HG03135 (cell line): Measurements from ENCODE around the gene MYO6.
A peak's percentile ranks its signal among the peaks of the same experiment; 100 is the strongest.

ENCODE experiments used
- ATAC-seq: cut with Tn5 transposase; IDR thresholded peaks from one replicate; pipeline ENCODE4 v1.9.1; 2021; ENCODE audit warnings: mild to moderate bottlenecking, moderate library complexity; ENCODE audit not compliant: unreplicated experiment

MYO6 gene

GRCh38 chr6:75819776-75820487 lies 70.9 kb downstream of the MYO6 start:
- no peak for ATAC-seq

DNA sequence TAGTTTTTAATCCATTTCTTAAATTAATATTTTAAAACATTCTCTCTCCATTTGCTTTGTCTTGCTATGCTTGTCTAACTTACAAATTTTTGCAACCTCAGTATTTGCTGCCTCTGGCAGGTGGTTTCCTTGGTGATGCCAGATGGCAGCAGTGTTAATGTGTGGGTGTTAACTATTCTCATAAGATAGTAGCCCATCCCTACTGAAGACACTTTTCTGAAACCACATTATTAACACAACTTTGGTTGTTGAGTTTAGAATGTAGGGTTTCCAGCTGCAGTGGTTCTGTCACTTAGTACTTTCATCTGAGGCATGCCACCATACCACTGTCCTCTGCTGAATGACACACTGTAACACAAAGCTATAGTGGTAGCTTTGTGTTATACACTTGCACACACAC lies 75.1 kb downstream of the MYO6 start:
- ATAC-seq = peak; percentile 78

DNA sequence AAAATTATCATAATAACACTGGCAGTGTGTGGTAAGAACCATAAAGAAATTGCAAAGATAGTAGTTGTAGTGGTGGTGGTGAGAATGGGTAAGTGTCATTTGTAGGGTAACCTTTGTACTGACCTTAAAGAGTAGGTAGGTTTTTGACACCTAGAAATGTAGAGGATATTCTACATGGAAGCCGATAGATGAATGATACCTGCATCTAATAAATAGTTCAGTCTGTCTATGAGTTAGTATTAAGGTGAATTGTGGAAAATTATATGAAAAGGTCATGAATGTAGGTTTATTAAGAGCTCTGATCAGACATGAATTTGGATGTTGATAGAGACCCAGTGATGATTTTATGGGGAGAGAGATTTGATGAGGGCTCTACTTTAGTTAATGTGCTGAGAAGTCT lies 78.1 kb downstream of the MYO6 start:
- ATAC-seq = no peak

DNA sequence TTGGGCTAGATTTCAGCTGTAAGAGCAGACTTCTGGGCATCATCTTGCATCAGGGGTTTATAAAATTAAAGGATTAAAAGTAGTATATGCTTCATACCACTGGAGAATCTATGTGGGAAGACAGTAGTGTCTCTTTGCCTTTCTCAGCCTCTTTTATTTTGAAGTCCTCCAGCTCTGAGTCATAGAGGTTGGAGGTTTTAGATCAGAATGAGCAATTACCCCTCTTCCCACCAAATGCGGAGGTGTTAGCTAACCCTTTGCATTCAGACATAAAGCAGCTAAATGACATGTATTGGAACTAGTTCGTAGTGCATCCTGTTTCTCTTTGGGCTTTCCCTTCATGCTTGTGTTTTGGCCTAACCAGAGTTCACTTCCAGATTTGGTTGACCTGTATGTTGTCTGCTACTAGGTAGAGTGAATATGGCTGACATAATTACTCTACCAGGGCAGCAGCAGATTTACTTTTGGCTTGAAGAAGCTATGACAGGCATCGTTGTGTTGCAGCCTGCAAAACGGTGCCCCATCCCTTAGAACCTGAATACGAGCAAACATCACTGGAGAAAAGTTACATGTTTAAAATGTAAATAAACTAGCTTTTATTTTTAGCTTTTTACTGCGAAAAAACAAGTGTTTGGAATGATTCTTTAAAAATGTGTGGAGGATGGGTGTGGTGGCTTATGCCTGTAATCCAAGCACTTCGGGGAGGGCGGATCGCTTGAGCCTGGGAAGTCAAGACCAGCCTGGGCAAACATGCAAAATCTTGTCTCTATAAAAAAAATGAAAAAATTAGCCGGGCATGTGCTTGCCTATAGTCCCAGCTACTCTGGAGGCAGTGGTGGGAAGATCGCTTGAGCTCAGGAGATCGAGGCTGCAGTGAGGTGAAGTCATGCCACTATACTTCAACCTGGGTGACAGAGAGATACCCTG lies 82.2 kb downstream of the MYO6 start:
- ATAC-seq = peak; percentile 62

DNA sequence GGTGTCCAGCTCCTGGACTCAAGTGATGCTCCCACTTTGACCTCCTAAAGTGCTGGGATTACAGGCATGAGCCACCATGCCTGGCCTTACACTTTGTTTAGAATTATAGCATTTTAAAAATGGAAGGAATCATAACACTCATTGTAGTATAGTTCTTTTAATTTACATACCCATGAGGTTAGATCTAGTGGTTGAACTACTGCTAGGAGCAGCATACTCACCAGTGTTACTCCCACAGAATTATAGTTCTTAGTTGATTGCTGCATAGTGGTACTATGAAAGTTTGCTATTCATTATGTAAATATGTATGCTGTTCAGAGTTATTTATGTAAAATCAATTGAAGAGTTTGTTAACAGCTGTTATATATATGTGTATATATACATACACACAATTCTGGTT lies 85.4 kb downstream of the MYO6 start:
- no peak for ATAC-seq

DNA sequence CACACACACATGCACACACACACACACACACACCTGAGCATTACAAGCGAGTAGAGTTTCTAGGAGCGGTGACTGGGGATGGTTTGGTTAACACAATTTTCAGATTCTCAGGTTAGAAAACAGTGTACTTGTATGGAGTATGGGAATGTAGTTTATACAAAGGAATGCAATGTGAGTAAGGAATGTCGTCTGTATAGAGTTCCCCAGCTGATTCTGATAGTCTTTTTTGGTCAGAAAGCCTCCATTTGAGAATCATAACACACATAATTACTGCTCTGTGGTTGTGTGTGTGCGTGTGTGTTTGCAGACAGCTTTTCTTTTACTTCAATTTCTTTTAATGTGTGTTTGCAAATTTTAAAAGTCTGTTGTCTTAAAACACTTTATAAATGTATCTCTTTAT lies 93.2 kb downstream of the MYO6 start:
- no peak for ATAC-seq

DNA sequence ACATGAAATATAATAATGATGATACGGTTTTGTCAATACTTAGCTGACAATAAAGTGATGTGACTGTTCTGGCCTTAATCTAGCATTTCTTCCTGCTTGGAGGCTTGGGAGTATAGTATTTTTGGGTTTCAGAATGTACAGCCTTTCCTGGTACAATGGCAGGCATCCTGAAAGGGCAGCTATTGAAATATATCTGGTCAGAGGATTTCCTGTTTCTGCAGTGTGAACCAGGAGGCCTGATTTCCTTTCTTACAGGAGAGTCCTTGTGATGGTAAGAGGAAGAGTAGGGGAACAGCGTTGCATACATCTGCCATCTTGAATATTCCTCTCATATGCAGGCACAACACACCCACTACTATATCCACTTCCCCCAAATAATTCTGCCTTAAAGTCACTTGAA lies 93.7 kb downstream of the MYO6 start:
- no peak for ATAC-seq

DNA sequence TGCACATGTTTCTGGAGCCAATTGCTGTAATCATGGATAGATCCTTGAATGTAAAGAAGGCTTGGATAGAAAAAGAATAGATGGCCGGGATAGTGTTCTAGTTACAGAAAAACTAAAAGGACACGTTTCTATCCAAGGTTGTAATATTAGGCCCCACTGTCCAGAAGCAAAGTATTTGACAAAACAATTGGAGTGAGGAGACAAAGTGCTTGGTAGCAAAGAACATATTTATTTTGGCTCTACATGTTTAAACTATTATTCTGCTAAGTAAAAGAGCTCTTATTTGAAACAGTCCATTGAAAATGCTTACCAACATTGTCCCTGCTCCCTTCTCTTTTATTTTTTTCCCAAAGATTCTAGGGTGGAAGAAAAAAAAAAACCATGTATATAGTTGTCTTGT lies 94.4 kb downstream of the MYO6 start:
- ATAC-seq = no peak

DNA sequence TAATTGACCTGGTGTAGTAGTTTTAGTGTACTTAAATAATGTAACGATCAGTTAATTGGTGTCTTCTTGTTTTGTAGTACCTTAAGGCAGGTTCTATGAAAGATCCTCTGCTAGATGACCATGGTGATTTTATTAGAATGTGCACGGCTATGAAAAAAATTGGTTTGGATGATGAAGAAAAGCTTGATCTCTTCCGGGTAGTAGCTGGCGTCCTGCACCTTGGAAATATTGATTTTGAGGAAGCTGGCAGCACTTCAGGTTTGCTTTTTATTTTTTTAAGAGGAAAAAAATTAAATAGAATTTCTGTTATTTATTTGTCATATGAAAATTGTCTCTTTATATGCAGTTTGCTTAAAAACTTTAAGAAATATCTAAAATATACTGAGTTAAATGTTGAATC lies 99.2 kb downstream of the MYO6 start:
- no peak for ATAC-seq

GRCh38 chr6:75849329-75850025 lies 100.4 kb downstream of the MYO6 start:
- no peak for ATAC-seq

GRCh38 chr6:75850026-75850833 lies 101.2 kb downstream of the MYO6 start:
- ATAC-seq = no peak

- ATAC-seq = no peak
Measured at GRCh38 chr6:75852721-75853120, 103.7 kb downstream of the MYO6 start.

GRCh38 chr6:75853806-75854205 lies 104.8 kb downstream of the MYO6 start:
- ATAC-seq = no peak

DNA sequence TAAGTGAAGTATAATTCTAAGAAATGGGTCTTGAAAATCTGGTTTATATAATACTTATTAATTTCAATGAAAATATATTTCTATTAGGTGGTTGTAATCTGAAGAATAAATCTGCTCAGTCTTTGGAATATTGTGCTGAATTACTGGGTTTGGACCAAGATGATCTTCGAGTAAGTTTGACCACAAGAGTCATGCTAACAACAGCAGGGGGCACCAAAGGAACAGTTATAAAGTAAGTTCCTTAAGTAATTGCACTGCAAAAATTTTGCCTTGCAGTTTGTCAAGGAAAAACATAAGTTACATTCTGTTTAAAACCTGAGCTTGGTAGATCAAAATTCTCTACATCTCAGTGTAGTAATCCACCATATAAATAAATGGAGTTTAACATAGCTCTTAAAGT lies 106.0 kb downstream of the MYO6 start:
- ATAC-seq = no peak

DNA sequence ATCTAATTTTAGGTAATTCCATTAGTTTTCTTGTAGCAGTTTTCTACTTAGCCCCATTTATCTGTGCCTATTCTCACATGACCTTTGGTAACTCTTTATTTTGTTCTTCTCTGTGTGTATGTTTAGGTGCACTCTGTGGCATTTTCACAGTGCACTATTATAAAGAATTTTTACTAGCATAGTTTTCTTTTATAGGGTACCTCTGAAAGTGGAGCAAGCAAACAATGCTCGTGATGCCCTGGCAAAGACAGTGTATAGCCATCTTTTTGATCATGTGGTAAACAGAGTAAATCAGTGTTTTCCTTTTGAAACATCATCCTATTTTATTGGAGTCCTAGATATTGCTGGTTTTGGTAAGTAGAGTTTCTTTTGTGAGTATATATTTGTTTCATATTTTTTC lies 107.9 kb downstream of the MYO6 start:
- ATAC-seq = no peak

GRCh38 chr6:75863001-75863400 lies 114.0 kb downstream of the MYO6 start:
- no peak for ATAC-seq

- ATAC-seq = no peak
Measured at GRCh38 chr6:75863784-75864183, 114.7 kb downstream of the MYO6 start.

GRCh38 chr6:75864446-75864845 lies 115.4 kb downstream of the MYO6 start:
- no peak for ATAC-seq

GRCh38 chr6:75870389-75870788 lies 121.3 kb downstream of the MYO6 start:
- ATAC-seq = no peak

- no peak for ATAC-seq
Measured at GRCh38 chr6:75874224-75874623, 125.2 kb downstream of the MYO6 start.

- no peak for ATAC-seq
Measured at GRCh38 chr6:75876152-75876551, 127.1 kb downstream of the MYO6 start.
